DMS 273 treated with DMSO at 0.1 percent for 48 hours (cell line): ENCODE results near the gene TPH2.

Experiments used
- DNase-seq: peaks from one replicate; lab custom pipeline; 2025; lab: John Stamatoyannopoulos, UW

Gene TPH2

GRCh38 chr12:71938728-71939385 lies at the start of gene TPH2:
TPH2 (plus strand) TSS chr12:71938845; CDS start chr12:71938987, 142 bp downstream.
- DNase-seq = no peak

- DNase-seq = no peak
Measured at GRCh38 chr12:71890475-71890874, 48.2 kb upstream of the TPH2 start.

- DNase-seq = no peak
Measured at GRCh38 chr12:71892059-71892458, 46.6 kb upstream of the TPH2 start.

GRCh38 chr12:71896205-71896882 lies 42.3 kb upstream of the TPH2 start:
- no peak for DNase-seq

GRCh38 chr12:71900091-71900490 lies 38.6 kb upstream of the TPH2 start:
- no peak for DNase-seq

- DNase-seq = no peak
Measured at GRCh38 chr12:71904629-71905028, 34.0 kb upstream of the TPH2 start.

GRCh38 chr12:71935594-71935993 lies 3.1 kb upstream of the TPH2 start:
- no peak for DNase-seq

- DNase-seq = no peak
Measured at GRCh38 chr12:71940068-71940467, 1.4 kb downstream of the TPH2 start.

- no peak for DNase-seq
Measured at GRCh38 chr12:71941174-71941573, 2.5 kb downstream of the TPH2 start.

- DNase-seq = no peak
Measured at GRCh38 chr12:71942259-71942658, 3.6 kb downstream of the TPH2 start.

GRCh38 chr12:71942703-71943102 lies 4.1 kb downstream of the TPH2 start:
- no peak for DNase-seq

GRCh38 chr12:71945121-71945520 lies 6.5 kb downstream of the TPH2 start:
- DNase-seq = peak; percentile 20

GRCh38 chr12:71945883-71946282 lies 7.2 kb downstream of the TPH2 start:
- no peak for DNase-seq

GRCh38 chr12:71947645-71948105 lies 9.0 kb downstream of the TPH2 start:
- DNase-seq = peak; percentile 84

GRCh38 chr12:71948390-71948789 lies 9.7 kb downstream of the TPH2 start:
- DNase-seq = no peak

GRCh38 chr12:71949646-71950045 lies 11.0 kb downstream of the TPH2 start:
- DNase-seq = no peak

GRCh38 chr12:71950404-71950803 lies 11.8 kb downstream of the TPH2 start:
- no peak for DNase-seq

- DNase-seq = no peak
Measured at GRCh38 chr12:71950819-71951218, 12.2 kb downstream of the TPH2 start.

- DNase-seq = no peak
Measured at GRCh38 chr12:71954083-71954778, 15.6 kb downstream of the TPH2 start.

- no peak for DNase-seq
Measured at GRCh38 chr12:71954861-71955260, 16.2 kb downstream of the TPH2 start.

- no peak for DNase-seq
Measured at GRCh38 chr12:71955970-71956369, 17.3 kb downstream of the TPH2 start.

- DNase-seq = no peak
Measured at GRCh38 chr12:71958056-71958455, 19.4 kb downstream of the TPH2 start.

- DNase-seq = no peak
Measured at GRCh38 chr12:71958457-71958856, 19.8 kb downstream of the TPH2 start.
